ENCODE data around the gene CTNNBL1. TPM values are rescaled to one million over a fixed set of nuclear protein-coding genes. Genes with fewer than 3 reads are reported as not detected.
"Not testable (repeated sequence)": the region's sequence is repeated elsewhere in the genome, so short reads cannot be mapped to it uniquely, and the experiment has no call there.

CTNNBL1 gene
- total RNA-seq, 2 experiments from 2014 or later = 64.3 to 64.6 TPM

DNA sequence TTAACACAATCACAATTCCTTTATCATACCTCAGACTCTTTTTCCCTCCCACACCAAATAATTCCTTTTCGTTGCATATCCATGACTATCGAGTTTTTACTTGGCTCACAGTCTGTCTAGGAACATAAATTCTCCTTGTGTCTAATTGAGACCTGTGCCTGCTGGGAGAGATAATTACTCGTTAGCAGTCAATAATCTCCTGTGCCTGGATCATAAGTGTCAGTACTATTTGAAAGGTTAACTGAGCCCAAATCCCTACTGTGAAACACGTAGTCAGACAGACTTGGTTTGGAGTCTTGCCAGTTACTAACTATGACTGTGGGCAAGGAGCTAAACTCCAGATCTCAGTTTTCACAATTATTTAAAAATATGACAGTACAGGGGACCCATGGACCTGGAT is 5.7 kb upstream of the CTNNBL1 start:
- Mint-ChIP-seq H3K4me3 (no peak overlapping the region), H3K4me1 (peaks cover 25% of the 10 kb centered on the region), H3K27me3 (peaks cover 17% of the 10 kb centered on the region), H3K36me3 (ENCODE audit: low read depth) (no peaks in the 10 kb centered on the region), H3K27ac (no peak overlapping the region), H3K9me3 (no peaks in the 10 kb centered on the region)
- no peak for DNase-seq
- ChIA-PET CTCF (no interaction called here), POLR2A (no interaction called here)

DNA sequence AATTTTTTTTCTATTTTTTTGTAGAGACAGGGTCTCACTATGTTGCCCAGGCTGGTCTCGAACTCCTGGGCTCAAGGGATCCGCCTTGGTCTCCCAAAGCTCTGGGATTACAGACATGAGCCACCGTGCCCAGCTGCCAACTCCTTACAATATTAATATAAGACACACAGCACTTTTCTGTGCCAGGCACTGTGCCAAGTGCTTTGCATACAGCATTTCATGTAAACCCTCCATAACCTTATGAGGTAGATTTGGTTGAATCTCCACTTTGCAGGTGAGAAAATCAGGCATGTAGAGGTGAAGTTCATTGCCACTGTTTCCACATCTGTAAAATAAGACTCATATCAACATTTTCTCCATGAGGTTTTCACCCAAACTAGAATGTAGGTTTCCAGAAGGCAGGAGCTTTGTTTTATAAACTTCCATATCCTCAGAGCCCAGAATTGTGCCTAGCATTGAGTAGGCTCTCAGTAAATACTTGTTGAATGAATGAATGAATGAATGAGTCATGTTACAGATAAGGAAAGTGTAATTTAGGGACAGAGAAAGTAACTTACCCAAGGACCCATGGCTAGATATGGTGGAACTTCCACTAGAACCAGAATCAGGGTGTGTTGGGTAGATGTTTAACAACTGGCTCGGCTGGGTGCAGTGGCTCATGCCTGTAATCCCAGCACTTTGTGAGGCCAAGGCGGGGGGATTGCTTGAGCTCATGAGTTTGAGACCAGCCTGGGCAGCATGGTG is 3.0 kb upstream of the CTNNBL1 start:
- Mint-ChIP-seq H3K9me3 (no peaks in the 10 kb centered on the region), H3K36me3 (ENCODE audit: low read depth) (peaks cover 5% of the 10 kb centered on the region), H3K4me3 (no peak overlapping the region), H3K4me1 (peaks cover 41% of the 10 kb centered on the region), H3K27ac (no peak overlapping the region), H3K27me3 (peaks cover 17% of the 10 kb centered on the region)
- DNase-seq = no peak
- POLR2A ChIA-PET = no interaction called here
- CTCF ChIA-PET = no interaction called here

- H3K27ac Mint-ChIP-seq = no peak overlapping the region
- H3K36me3 Mint-ChIP-seq (ENCODE audit: low read depth) = peaks cover 13% of the 10 kb centered on the region
- H3K4me3 Mint-ChIP-seq = peak overlapping the region; percentile 18
- POLR2A ChIA-PET = no interaction called here
- DNase-seq = no peak
- CTCF ChIA-PET = no interaction called here
- peaks cover 17% of the 10 kb centered on the region for H3K27me3 Mint-ChIP-seq
- no peaks in the 10 kb centered on the region for H3K9me3 Mint-ChIP-seq
- H3K4me1 Mint-ChIP-seq = peaks cover 31% of the 10 kb centered on the region
These were observed 1.2 kb upstream of the CTNNBL1 start for GRCh38 chr20:37692459-37693166.

DNA sequence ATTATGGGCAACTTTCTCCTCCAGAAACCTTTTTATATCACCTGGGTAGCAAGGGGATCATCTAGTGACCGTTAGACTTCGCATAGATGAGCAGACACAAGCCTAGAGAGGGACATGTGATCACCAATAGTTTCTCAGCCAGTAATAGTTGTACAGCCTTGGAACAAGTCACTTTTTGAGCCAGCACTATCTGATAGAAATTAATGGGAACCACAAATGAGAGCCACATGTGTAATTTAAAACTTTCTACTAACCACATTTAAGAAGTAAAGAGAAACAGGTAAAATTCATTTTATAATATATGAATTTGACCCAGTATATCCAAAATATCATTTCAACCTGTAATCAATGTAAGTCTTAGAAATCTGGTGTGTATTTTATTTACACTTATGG is 592 bp upstream of the CTNNBL1 start:
- peak overlapping the region; percentile 95 for H3K4me3 Mint-ChIP-seq
- H3K27me3 Mint-ChIP-seq = peaks cover 17% of the 10 kb centered on the region
- no peaks in the 10 kb centered on the region for H3K9me3 Mint-ChIP-seq
- CTCF ChIA-PET = no interaction called here
- POLR2A ChIA-PET = interaction anchor here (1.4 to 1.7 kb wide), 2 partner anchors 52 to 364 kb away, joined by 4 read pairs; no protein-coding TSS in a partner anchor
- peaks cover 25% of the 10 kb centered on the region for H3K4me1 Mint-ChIP-seq
- H3K27ac Mint-ChIP-seq = peak overlapping the region; percentile 82
- DNase-seq = no peak
- H3K36me3 Mint-ChIP-seq (ENCODE audit: low read depth) = peaks cover 13% of the 10 kb centered on the region

DNA sequence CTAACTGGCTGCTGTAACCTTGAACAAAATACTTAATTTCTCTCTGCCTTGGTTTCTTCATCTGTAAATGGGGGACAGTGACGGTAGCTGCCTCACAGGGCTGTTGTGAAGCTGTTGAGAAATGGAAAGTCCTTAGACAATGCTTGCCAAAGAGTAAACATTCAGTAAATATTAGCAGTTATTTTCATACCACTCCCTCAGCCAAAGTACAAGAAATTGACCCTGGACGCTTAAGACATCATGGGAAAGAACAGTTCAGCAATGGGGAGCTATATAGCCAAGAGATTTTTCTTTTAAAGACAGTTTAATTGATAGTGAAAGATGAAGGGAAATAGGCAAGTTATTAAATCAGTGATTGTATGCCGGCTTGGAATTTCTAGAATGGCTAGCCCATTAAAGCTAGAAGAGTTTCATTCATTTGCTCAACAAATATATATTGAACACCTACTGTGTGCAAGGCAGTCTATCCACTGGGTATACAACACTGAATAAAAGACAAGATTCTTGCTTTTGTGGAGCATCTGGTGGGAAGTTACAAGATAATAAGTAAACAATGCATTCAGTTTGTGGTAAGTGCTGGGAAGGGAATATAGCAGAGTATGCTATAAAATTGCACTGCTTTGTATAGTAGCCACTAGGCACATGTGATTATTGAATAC is 2.0 kb downstream of the CTNNBL1 start:
- H3K36me3 Mint-ChIP-seq (ENCODE audit: low read depth) = peaks cover 13% of the 10 kb centered on the region
- CTCF ChIA-PET = no interaction called here
- H3K9me3 Mint-ChIP-seq = no peaks in the 10 kb centered on the region
- H3K4me3 Mint-ChIP-seq = no peak overlapping the region
- POLR2A ChIA-PET = interaction anchor here (2.1 kb wide), 1 partner anchor 338 kb away, joined by 5 read pairs; the partner anchor contains the start of genes RPRD1B and TTI1
- peaks cover 25% of the 10 kb centered on the region for H3K4me1 Mint-ChIP-seq
- peaks cover 8% of the 10 kb centered on the region for H3K27me3 Mint-ChIP-seq
- no peak for DNase-seq
- no peak overlapping the region for H3K27ac Mint-ChIP-seq

DNA sequence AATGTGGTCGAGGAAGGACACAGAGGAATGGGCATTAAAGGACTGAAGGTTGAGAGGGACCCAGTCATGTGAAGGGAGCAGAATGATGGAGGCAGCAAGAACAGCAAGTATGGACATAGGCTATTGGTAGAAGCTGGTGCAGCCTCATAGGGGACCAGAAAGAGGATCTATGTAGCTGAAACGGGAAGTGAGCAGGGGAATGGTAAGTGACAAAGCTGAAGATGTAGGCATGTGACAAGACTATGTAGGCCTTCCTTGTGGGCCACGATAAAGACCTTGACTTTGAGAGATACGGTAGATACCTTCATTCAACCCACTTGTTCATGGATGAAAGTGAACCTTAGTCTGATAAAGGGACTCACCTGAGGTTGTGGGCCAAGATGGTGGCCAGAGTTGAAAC is 3.5 kb downstream of the CTNNBL1 start:
- H3K36me3 Mint-ChIP-seq (ENCODE audit: low read depth) = peaks cover 13% of the 10 kb centered on the region
- CTCF ChIA-PET = no interaction called here
- H3K4me3 Mint-ChIP-seq = no peak overlapping the region
- H3K27ac Mint-ChIP-seq = no peak overlapping the region
- peaks cover 4% of the 10 kb centered on the region for H3K27me3 Mint-ChIP-seq
- H3K9me3 Mint-ChIP-seq = no peaks in the 10 kb centered on the region
- H3K4me1 Mint-ChIP-seq = peaks cover 25% of the 10 kb centered on the region
- DNase-seq = no peak
- POLR2A ChIA-PET = no interaction called here

DNA sequence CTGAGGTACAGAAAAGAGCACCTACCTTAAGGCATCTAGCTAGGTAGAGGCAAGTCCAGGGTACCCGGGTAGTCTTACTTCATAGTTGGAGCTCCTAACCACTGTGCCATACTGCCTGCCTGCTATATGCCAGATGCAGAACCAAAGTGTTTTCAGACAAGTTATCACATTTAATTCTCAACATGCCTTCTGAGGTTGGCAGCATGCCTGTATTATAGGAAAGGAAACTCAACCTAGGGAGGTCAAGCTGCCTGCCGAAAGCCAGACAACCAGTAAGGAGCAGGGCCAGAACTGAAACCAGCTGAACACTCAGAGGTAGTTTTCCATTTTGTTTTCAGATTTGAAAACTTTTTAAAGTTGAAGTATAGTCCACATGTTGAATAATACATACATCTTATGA is 5.4 kb downstream of the CTNNBL1 start:
- Mint-ChIP-seq H3K36me3 (ENCODE audit: low read depth) (peaks cover 9% of the 10 kb centered on the region), H3K27ac (no peak overlapping the region), H3K4me3 (no peak overlapping the region), H3K9me3 (no peaks in the 10 kb centered on the region), H3K27me3 (no peaks in the 10 kb centered on the region), H3K4me1 (peaks cover 15% of the 10 kb centered on the region)
- POLR2A ChIA-PET = no interaction called here
- DNase-seq = no peak
- CTCF ChIA-PET = no interaction called here

DNA sequence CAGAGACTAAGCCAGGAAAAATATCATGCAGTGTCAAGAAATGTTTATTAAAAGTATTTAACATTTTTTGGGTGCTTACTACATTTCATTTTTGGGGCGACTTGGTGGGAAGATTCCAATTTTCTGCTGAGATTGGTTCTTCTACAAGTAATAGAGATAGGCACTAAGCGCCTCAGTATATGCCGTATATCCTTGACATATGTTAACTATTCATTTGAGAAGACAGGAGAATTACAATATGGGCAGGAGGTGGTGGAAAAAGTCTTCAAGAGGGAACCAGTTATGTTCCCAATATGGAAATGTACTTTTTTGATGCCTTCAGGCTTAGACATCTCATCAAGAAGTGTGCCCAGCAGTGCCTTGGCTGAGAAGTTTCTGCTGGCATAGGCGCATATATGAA is 6.5 kb downstream of the CTNNBL1 start:
- Mint-ChIP-seq H3K4me1 (peaks cover 8% of the 10 kb centered on the region), H3K36me3 (ENCODE audit: low read depth) (peaks cover 8% of the 10 kb centered on the region), H3K27me3 (no peaks in the 10 kb centered on the region), H3K9me3 (no peaks in the 10 kb centered on the region), H3K4me3 (no peak overlapping the region), H3K27ac (no peak overlapping the region)
- ChIA-PET CTCF (no interaction called here), POLR2A (no interaction called here)
- DNase-seq = no peak

- CTCF ChIA-PET; H3K27ac Mint-ChIP-seq; DNase-seq; POLR2A ChIA-PET; H3K27me3 Mint-ChIP-seq; H3K4me3 Mint-ChIP-seq; H3K4me1 Mint-ChIP-seq; H3K9me3 Mint-ChIP-seq; H3K36me3 Mint-ChIP-seq (ENCODE audit: low read depth): not testable (repeated sequence)
These were observed 7.8 kb downstream of the CTNNBL1 start for GRCh38 chr20:37701676-37702075.

DNA sequence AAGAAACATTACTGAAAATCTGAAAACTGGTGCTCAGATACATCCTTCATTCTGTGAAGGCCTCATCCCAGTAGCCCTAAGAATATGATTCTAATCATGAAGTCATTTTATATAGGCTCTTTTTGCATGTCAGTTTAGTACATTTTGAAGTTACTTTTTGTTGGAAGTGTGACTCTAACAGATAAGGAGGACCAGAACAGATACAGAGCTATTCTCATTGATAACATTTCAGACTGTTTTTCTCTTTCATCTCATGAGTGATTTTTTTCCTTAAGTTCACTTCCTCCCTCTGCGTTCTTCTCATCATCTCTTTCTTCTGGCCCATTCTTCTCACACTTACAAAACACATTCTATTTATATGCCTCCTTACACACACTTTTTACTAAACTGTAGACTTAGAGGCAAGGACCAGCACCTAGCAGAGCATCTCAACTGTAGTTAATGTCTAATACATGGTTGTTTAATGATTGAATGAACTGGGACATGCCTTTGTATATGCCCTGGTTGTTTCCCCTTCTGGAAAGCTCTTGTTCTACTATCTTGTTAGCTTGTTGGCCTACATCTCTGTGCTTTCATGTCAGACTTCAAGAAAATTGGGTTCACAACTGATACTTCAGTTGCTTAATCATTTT is 8.7 kb downstream of the CTNNBL1 start:
- POLR2A ChIA-PET = no interaction called here
- H3K27me3 Mint-ChIP-seq = no peaks in the 10 kb centered on the region

DNA sequence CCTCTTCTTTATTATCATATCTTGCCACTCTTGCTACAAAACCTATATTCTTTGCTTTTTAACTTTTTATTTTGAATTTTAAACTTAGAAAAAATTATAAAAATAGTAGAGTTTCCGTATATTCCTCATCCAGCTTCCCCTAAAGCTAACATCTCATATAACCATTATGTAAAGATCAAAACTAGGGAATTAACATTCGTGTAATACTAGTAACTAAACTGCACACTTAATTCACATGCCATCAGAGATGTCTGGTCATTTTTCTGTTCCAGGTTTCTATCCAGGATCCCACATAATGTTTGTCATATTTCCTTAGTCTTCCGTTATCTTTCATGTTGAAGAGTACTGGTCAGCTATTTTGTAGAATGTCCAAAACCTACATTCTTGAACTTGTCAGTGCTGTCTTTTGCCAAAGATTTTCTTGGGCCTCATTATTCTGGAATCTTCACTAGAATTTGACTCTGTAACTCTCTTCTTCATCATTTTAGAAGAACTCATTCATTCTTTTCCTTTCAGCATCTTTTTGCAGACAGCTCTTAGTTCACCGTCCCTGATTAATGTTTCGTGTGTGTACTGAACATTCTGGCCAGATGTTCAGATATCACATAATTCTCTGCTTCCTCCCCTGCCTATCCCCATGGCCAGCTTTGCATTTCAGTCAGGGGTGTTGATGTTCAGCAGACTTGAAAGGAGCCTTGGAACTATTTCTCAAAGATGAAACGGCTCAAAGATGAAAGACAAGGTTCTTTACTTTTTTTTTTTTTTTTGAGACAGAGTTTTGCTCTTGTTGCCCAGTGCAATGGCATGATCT is 9.4 kb downstream of the CTNNBL1 start:
- CTCF ChIA-PET = no interaction called here
- POLR2A ChIA-PET = no interaction called here

More for the DNA sequence above, 8.7 kb downstream of the CTNNBL1 start:
- no peak for DNase-seq
- CTCF ChIA-PET = no interaction called here
- no peaks in the 10 kb centered on the region for H3K36me3 Mint-ChIP-seq (ENCODE audit: low read depth)
- no peaks in the 10 kb centered on the region for H3K4me1 Mint-ChIP-seq
- no peaks in the 10 kb centered on the region for H3K9me3 Mint-ChIP-seq
- no peak overlapping the region for H3K27ac Mint-ChIP-seq
- H3K4me3 Mint-ChIP-seq = no peak overlapping the region

GRCh38 chr20:37704955-37705354 is 11.1 kb downstream of the CTNNBL1 start:
- no peaks in the 10 kb centered on the region for H3K27me3 Mint-ChIP-seq
- POLR2A ChIA-PET = no interaction called here
- H3K36me3 Mint-ChIP-seq (ENCODE audit: low read depth) = peaks cover 3% of the 10 kb centered on the region
- H3K4me1 Mint-ChIP-seq = no peaks in the 10 kb centered on the region
- CTCF ChIA-PET = no interaction called here
- H3K9me3 Mint-ChIP-seq = no peaks in the 10 kb centered on the region
- no peak for DNase-seq
- H3K27ac Mint-ChIP-seq = no peak overlapping the region
- H3K4me3 Mint-ChIP-seq = no peak overlapping the region

More for the DNA sequence above, 9.4 kb downstream of the CTNNBL1 start:
- no peak for DNase-seq
- no peaks in the 10 kb centered on the region for H3K4me1 Mint-ChIP-seq
- H3K9me3 Mint-ChIP-seq = no peaks in the 10 kb centered on the region
- no peak overlapping the region for H3K4me3 Mint-ChIP-seq
- no peaks in the 10 kb centered on the region for H3K27me3 Mint-ChIP-seq
- H3K27ac Mint-ChIP-seq = no peak overlapping the region
- peaks cover 3% of the 10 kb centered on the region for H3K36me3 Mint-ChIP-seq (ENCODE audit: low read depth)

- Mint-ChIP-seq H3K4me1 (no peaks in the 10 kb centered on the region), H3K36me3 (ENCODE audit: low read depth) (peaks cover 3% of the 10 kb centered on the region), H3K27me3 (no peaks in the 10 kb centered on the region), H3K4me3 (no peak overlapping the region), H3K27ac (no peak overlapping the region), H3K9me3 (no peaks in the 10 kb centered on the region)
- POLR2A ChIA-PET = no interaction called here
- CTCF ChIA-PET = no interaction called here
- DNase-seq = no peak
These were observed 12.5 kb downstream of the CTNNBL1 start for GRCh38 chr20:37706298-37706697.
